Cardiac fibroblast (primary cell): ENCODE measurements around the gene ZAP70.

Source experiments
- DNase-seq, 2 donors: peaks; one replicate each; pipeline versions ENCODE4 v3.0.0 to v3.0.0-alpha.2; 2010; ENCODE audit warnings: low read depth in 2 of 2
- H3K4me3 ChIP-seq, 2 donors: replicated peaks in 1 of 2; 1 replicate in 1 of 2; 2 replicates in 1 of 2; pipeline ENCODE4 v1.5.1; 2011; ENCODE audit warnings: low read depth in 2 of 2, low read length in 2 of 2, mild to moderate bottlenecking in 2 of 2, moderate library complexity in 1 of 2
- CTCF ChIP-seq: IDR thresholded peaks from one replicate; pipeline ENCODE4 v1.5.1; 2011; ENCODE audit warnings: low read depth, mild to moderate bottlenecking, low read length, inconsistent platforms

The ZAP70 gene

GRCh38 chr2:97784953-97785352, 71.6 kb downstream of the ZAP70 start:
- no peak for TF ChIP-seq CTCF

GRCh38 chr2:97785818-97786217, 72.4 kb downstream of the ZAP70 start:
- no peak overlapping the region for H3K4me3 ChIP-seq
- peak in 1 of 2 donors; percentile 34 for DNase-seq
- no peak for TF ChIP-seq CTCF

More at GRCh38 chr2:97784953-97785352, 71.6 kb downstream of the ZAP70 start:
- H3K4me3 ChIP-seq: no peak overlapping the region
- DNase-seq: no peak

GRCh38 chr2:97788986-97789644, 75.7 kb downstream of the ZAP70 start:
- H3K4me3 ChIP-seq: no peak overlapping the region
- DNase-seq: no peak
- no peak for TF ChIP-seq CTCF
